ENCODE measurements around the gene FBXW8. TPM values are rescaled to one million over a fixed set of nuclear protein-coding genes. Genes with fewer than 3 reads are reported as not detected.

Gene FBXW8
- total RNA-seq, 4 donors from 2014 or later = 4.2 to 5.6 (median 4.7) TPM

DNA sequence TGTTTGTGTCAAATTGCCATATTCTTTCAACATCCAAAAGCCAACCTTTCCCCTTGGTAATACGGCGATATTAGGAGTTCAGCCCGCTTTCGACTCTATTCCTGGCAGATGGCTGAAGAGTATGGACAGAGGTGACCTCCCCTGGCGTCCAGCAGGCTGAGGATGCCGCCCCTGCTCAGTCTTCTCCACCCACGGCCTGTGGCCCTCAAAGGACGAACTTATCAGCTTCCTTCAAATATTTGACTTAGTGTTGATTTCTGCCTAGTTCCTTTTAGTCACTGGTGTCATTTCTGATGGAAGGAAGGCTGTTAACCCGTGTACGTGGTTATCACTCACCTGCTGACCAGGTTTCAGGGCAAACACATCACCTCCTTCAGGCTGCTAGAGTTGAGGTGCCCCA lies 123.5 kb downstream of the FBXW8 start:
- in situ Hi-C loops (cut with MboI; ENCODE audit: low sequenced_read_pairs in 4 of 4) = no loop called here
- Histone ChIP-seq H3K27ac (no peak overlapping the region), H3K4me1 (peaks cover 12 to 17% of the 10 kb centered on the region in 2 donors), H3K27me3 (peaks cover 0 to 24% (median 0%) of the 10 kb centered on the region in 3 donors), H3K36me3 (peaks cover 0 to 1% of the 10 kb centered on the region in 2 donors), H3K9me3 (no peaks in the 10 kb centered on the region), H3K4me3 (no peak overlapping the region)
- ATAC-seq (no peak), DNase-seq (no peak)
- no peak for TF ChIP-seq POLR2A (IDR thresholded peaks at IDR 0.05)
- TF ChIP-seq, protein P1, sequence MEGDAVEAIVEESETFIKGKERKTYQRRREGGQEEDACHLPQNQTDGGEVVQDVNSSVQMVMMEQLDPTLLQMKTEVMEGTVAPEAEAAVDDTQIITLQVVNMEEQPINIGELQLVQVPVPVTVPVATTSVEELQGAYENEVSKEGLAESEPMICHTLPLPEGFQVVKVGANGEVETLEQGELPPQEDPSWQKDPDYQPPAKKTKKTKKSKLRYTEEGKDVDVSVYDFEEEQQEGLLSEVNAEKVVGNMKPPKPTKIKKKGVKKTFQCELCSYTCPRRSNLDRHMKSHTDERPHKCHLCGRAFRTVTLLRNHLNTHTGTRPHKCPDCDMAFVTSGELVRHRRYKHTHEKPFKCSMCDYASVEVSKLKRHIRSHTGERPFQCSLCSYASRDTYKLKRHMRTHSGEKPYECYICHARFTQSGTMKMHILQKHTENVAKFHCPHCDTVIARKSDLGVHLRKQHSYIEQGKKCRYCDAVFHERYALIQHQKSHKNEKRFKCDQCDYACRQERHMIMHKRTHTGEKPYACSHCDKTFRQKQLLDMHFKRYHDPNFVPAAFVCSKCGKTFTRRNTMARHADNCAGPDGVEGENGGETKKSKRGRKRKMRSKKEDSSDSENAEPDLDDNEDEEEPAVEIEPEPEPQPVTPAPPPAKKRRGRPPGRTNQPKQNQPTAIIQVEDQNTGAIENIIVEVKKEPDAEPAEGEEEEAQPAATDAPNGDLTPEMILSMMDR (IDR thresholded peaks at IDR 0.05 in 4 of 5, conservative IDR thresholded peaks at IDR 0.05 in 1 of 5) = no peak
- intact Hi-C loops (cut with DNase I; ENCODE audit: low total_unique reads) = no loop called here

DNA sequence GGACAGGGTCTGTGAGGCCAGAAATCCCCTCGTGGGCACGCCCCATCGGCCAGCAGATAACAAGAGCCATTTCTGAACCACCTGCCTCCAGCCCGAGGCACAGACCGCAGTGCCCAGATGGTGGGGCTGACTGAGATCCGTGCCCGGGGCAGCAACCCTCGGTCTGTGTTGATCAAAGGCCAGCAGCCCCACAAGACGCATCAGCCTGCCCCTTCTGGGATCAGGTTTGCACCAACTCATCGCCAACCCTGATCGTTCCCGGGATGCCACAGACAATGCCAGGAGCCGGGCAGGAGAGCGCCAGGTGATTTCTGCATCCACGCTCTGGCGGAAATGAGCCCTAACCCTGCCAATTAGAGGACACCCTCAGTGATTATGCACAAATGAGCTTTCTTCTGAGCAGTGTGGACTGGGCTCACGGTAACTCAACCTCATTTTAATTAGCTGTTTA lies 124.0 kb downstream of the FBXW8 start:
- H3K36me3 ChIP-seq = no peaks in the 10 kb centered on the region
- no peak overlapping the region for H3K27ac ChIP-seq
- TF ChIP-seq POLR2A (IDR thresholded peaks at IDR 0.05) = no peak
- TF ChIP-seq, protein P1 (IDR thresholded peaks at IDR 0.05 in 4 of 5, conservative IDR thresholded peaks at IDR 0.05 in 1 of 5) = no peak
- H3K4me3 ChIP-seq = no peak overlapping the region
- in situ Hi-C loops (cut with MboI; ENCODE audit: low sequenced_read_pairs in 4 of 4) = no loop called here
- intact Hi-C loops (cut with DNase I; ENCODE audit: low total_unique reads) = no loop called here
- H3K27me3 ChIP-seq = peaks cover 0 to 24% (median 0%) of the 10 kb centered on the region in 3 donors
- no peaks in the 10 kb centered on the region for H3K9me3 ChIP-seq
- ATAC-seq (no peak), DNase-seq (no peak)
- peaks cover 12 to 17% of the 10 kb centered on the region in 2 donors for H3K4me1 ChIP-seq

GRCh38 chr12:117035287-117035686 lies 124.5 kb downstream of the FBXW8 start:
- ATAC-seq (no peak), DNase-seq (no peak)
- Histone ChIP-seq H3K4me1 (peaks cover 12 to 17% of the 10 kb centered on the region in 2 donors), H3K27me3 (peaks cover 0 to 24% (median 0%) of the 10 kb centered on the region in 3 donors), H3K4me3 (no peak overlapping the region), H3K9me3 (no peaks in the 10 kb centered on the region), H3K27ac (no peak overlapping the region), H3K36me3 (no peaks in the 10 kb centered on the region)
- no peak for TF ChIP-seq POLR2A (IDR thresholded peaks at IDR 0.05)
- TF ChIP-seq, protein P1 (IDR thresholded peaks at IDR 0.05 in 4 of 5, conservative IDR thresholded peaks at IDR 0.05 in 1 of 5) = no peak
- intact Hi-C loops (cut with DNase I; ENCODE audit: low total_unique reads) = no loop called here
- in situ Hi-C loops (cut with MboI; ENCODE audit: low sequenced_read_pairs in 4 of 4) = no loop called here

DNA sequence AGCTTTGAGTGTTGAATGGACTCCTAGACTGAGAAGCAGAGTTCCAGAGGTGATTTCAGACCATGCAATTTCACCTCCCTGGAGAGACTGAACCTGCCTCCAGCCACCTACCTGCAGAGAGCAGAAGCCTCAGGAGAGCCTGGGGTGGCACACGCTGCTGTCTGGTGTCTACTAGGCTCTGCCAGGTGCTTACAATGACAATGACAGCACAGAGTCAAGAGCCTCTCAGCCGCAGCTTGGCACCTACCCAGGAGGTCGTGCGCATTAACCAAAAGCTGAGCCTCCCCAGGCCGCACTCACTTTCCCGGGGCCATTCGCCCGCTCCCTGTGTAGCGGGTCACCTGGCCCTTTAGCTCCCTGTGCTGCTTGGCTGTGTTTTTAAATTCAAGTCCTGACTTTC lies 125.3 kb downstream of the FBXW8 start:
- Histone ChIP-seq H3K27ac (no peak overlapping the region), H3K27me3 (peaks cover 0 to 24% (median 0%) of the 10 kb centered on the region in 3 donors)
- intact Hi-C loops (cut with DNase I; ENCODE audit: low total_unique reads) = no loop called here

More for the DNA sequence above, 125.3 kb downstream of the FBXW8 start:
- Histone ChIP-seq H3K36me3 (no peaks in the 10 kb centered on the region), H3K9me3 (no peaks in the 10 kb centered on the region), H3K4me3 (no peak overlapping the region), H3K4me1 (peaks cover 12 to 17% of the 10 kb centered on the region in 2 donors)
- TF ChIP-seq, protein P1 (IDR thresholded peaks at IDR 0.05 in 4 of 5, conservative IDR thresholded peaks at IDR 0.05 in 1 of 5) = no peak
- TF ChIP-seq POLR2A (IDR thresholded peaks at IDR 0.05) = no peak
- ATAC-seq (no peak), DNase-seq (no peak)
- in situ Hi-C loops (cut with MboI; ENCODE audit: low sequenced_read_pairs in 4 of 4) = no loop called here
